Stimulated activated CD8-positive, alpha-beta memory T cell treated with anti-CD3 and anti-CD28 coated beads, Interleukin-12 subunit alpha, Interleukin-12 subunit beta, amount 100 ng/mL, for 4 hours (primary cell): ENCODE data around the gene CD74.
A peak's percentile ranks its signal among the peaks of the same experiment; 100 is the strongest.
"Not testable (repeated sequence)": the region's sequence is repeated elsewhere in the genome, so short reads cannot be mapped to it uniquely, and the experiment has no call there.

ENCODE experiments used
- DNase-seq: peaks from one replicate; pipeline ENCODE4 v3.0.0-alpha.2; 2020; ENCODE audit warnings: low read depth

CD74 gene

DNA sequence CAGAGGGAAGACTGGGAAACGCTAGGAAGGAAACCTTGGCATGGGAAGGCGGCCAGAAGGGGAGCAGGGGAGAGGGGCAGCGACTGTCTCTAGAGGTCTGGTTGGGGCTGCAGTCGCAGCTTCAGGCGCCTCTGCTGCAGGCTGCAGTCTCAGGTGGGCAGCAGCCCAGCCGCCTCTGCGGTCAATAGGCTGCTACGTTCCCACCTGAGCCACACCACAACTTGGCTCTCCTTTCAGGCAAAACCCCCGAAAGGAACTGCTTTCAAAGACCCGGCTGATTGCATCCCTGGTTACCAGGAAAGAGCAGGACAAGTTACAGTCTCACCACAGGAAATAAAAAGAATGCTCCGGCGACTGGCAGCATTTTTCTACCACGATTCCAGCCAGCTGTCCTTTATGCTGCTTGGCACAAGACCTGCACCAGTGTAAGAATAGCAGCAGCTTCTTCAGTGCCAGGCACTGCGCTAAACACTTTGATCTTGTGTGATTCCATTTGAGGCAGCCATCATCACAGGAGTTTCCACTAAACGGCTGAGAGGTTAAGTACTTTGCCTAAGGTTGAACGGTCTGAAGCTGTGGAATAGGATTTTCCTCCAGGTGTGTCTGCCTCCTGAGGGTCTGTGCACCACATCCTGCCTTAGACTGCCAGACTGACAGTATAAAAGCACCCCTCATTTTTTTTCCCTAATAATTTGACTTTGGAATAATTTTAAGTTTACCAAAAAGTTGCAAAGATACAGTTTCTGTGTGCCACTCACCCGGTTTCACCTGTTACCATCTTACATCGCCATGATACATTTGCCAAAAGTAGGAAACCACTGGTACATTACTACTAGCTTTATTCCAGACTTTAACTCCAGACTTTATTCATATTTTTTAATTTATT is 29.3 kb upstream of the CD74 start:
- no peak for DNase-seq

DNA sequence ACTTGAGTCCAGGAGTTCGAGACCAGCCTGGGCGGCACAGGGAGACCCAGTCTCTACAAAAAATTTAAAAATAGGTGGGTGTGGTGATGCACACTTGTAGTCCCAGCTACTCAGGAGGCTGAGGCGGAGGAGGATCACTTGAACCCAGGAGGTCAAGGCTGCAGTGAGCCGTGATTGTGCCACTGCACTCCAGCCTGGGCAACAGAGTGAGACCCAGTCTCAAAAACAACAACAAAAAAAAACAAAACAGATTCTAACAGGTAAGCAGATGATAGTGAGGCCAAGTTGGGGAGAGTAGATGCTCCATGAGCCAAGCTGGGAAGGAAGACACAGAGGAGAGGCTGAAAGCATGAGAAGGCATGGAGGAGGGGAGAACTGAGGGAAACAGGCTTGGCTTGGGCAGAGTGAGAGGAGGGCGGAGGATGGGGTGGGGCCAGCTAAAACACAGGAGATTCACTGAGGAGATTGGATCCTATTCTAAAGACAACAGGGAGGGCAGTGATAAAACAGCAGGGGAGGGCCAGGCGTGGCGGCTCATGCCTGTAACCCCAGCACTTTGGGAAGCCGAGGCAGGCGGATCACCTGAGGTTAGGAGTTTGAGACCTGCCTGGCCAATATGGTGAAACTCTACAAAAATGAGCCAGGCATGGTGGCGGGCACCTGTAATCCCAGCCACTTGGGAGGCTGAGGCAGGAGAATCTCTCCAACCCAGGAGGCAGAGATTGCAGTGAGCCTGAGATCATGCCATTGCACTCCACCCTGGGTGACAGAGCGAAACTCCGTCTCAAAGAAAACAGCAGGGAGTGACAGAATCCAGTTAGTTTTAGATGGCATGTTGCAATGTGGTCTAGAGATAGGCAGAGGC is 28.5 kb upstream of the CD74 start:
- no peak for DNase-seq

DNA sequence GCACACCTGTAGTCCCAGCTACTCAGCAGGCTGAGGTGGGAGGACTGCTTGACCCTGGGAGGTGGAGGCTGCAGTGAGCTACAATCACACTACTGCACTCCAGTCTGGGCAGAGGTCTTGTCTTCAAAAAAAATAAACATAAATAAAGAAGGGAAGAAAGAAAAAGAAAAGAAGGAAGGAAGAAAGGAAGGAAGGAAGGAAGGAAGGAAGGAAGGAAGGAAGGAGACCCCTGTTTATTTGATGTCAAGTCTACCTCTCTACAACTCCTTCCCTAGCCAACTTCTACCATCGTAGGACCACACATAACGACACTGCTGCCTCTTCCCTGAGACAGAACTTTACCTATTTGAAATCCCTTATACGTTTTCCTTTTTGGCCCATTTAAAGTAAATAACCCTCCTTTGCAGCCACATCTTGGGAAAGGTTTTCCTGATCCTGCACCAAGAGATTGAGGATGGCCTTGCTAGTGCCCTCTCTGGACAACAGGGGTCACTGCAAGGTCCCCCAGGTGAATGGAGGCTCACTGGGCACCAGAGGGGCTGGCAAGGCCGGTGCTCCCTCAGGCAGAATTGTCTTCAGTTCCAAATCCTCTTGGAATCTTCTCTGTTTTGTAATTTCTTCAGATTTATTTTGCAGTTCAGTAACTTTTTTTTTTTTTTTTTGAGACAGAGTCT is 26.3 kb upstream of the CD74 start:
- no peak for DNase-seq

DNA sequence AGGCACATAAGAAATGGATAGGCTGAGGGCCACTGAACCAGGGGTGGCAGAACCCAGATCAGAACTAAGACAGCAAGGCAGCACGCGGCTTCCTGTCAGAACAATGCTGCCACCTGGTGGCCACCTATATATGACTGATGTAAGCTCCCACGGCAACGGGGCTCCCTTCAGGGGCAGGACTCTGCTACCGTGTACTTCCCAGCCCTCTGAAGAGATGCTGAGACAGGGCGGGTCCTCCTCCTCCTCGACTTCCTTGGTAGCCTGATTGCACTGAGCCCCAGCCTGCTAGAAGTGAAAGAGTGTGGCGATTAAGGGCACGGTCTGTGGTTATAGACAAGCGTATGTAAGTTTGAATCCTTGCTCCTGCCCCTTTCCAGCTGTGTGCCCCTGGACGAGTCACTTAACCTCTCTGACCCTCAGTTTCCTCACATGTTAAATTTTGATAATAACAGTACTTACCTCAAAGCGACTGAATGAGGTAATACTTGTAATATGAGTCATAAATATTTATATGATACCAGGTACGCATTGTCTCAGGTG is 23.5 kb upstream of the CD74 start:
- peak; percentile 71 for DNase-seq

DNA sequence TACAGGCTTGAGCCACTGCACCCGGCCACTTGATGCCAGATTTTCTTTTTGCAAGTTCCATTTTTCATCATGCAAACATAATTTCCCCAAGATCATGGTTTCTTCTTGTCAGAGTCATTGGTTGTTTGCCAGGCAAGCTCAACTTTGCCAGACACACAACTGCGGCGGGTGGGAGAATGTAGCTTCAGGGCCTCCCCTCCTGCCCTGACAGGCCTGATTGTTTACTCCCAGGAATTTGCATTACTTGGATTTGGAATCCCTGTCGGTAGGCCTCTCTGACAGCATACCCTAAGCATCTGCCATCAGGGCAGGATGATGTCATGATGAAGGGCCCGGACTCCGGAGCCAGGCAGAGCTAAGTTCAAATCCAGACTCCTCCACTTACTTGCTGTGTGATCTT is 21.8 kb upstream of the CD74 start:
- no peak for DNase-seq

DNA sequence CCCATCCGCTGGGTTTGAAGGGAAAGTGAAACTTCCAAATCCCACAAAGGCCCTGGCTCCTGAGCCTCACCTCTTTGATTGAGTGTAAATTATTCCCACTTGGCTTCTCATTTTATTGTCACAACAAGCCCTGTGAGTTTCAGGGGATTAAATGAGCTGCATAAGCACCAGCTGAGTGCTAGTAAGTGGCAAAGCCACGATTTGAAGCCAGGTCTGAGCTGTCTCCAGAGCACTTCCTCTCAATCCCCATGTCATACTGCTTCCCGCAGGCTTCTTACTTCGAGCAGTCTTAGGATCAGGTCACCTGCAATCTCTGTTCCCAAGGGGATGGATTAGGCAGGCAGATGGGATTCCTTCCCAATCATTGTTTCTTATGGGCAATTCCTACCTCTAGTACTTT is 18.9 kb upstream of the CD74 start:
- no peak for DNase-seq

DNA sequence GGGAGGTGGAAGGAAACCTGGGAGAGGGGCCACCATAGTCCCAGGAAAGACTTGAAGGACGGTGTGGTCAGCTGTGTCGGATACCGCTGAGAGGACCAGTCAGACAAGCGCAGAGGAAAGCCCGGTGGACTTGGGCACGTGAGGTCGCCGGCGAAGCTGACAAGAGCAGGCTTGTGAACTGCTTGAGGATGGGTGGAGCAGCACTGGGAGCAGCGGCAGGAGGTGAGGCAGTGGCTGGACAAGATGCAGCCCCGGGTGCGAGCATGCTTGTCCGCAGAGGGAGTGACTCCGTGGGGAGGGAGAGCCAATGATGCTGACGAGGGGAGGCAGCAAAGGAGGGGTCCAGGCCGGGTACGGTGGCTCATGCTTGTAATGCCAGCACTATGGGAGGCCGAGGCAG is 18.3 kb upstream of the CD74 start:
- DNase-seq: no peak

DNA sequence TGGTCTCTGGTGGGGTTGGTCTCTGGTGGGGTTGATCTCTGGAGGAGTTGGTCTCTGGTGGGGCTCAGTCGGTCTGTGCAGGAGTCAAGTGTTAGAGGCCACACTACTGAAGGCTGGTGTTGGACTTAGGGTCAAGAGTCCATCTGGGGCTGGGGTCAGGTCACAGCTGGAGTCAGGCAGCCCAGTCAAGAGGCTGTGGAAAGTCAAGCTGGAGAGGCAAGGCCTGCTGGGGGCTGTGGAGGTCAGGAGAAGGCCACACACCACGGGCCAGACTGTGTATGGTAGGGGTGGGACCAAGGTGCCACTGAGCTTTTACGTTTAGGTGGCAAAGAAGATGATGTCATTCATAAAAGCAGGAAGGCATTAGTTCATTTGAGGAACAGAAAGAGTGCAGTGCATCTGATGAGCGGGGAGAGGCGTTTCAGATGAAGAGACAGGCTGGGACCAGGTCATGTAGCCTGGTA is 16.7 kb upstream of the CD74 start:
- no peak for DNase-seq

DNA sequence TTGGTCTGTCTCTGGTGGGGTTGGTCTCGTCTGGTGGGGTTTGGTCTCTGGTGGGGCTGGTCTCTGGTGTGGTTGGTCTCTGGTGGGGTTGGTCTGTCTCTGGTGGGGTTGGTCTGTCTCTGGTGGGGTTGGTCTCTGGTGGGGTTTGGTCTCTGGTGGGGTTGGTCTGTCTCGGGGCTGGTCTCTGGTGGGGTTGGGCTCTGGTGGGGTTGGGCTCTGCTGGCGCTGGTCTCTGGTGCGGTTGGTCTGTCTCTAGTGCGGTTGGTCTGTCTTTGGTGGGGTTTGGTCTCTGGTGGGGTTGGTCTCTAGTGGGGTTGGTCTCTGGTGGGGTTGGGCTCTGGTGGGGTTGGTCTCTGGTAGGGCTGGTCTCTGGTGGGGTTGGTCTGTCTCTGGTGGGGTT is 16.3 kb upstream of the CD74 start:
- no peak for DNase-seq

DNA sequence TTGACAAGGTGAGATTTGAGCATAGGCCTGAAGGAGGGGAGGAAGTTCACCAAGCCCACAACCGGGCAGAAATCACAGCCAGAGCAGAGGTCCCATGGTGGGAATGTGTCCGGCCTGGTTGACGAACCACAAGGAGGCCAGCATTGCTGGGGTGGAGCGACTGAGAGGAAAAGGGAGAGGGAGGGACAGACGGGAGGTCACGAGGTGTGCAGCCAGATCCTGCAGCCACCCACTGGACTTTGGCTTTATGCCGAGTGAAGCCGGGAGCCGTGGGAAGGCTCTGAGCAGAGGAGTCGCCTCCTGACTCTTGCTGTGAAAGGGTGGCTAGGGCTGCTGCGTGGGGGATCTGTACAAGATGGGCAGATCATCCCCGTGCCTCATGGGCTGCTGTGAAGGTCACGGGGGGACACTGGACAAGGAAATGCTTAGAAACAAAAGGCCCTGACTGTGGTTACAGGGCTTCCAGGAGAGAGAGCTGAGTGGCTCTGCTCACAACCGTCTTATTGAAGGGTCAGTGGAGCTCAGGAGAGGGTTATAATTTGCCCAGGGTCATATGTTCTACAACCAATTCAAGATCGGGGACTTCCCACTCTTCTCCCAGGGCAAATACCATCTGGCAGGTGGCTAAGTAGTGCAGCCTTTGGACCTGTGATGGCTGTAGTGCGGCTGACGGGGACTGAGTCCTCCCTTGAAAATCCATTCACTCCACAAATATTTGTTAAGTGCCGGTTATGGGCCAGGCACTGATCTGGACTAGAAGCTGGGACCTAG is 15.6 kb upstream of the CD74 start:
- no peak for DNase-seq

DNA sequence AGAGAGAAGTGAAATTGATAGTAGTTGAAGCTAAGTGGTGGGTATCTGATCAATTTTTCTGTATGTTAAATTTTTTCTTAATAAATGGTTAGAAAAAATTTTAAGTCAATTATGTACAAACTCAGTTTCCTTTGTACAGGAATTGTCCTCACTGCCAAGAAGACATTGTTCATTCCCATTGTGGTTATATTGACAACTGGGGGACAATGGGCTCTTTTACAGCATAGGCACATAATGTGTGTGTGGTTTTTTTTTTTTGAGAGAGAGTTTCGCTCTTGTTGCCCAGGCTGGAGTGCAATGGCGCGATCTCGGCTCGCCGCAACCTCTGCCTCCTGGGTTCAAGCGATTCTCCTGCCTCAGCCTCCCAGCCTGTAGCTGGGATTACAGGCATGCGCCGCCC is 13.5 kb upstream of the CD74 start:
- DNase-seq: not testable (repeated sequence)

DNA sequence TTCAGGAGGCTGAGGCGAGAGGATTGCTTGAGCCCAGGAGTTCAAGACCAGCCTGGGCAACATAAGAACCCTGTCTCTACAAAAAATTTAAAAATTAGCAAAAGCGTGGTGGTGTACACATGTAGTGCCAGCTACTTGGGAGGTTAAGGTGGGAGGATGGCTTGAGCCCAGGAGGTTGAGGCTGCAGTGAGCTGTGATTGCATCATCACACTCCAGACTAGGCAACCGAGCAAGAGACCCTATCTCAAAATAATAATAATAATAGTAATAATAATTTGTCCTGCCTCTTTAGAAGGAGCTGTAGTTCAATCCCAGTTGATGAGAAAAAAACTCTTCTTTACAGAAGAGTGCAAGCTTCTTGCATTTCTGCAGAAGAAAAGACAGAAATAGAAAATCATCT is 10.0 kb upstream of the CD74 start:
- no peak for DNase-seq

DNA sequence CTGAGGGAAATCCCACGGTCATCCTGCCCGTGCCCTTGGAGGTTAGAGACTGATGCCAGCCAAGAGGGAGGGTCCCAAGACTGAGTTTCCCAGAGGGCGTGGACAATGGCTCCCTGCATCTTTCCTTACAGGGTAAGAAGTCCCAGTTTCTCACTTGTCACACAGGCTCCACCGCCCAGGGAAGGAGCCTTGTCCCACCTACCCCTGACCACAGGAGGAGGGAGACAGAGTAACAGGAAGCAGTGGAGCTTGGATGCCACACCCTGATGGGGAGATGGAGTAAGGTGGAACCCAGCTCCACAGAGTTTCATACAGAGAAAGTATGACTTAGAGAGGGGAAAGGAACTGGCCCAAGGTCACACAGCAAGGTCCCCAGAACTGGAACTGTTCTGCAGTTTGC is 9.4 kb upstream of the CD74 start:
- no peak for DNase-seq

DNA sequence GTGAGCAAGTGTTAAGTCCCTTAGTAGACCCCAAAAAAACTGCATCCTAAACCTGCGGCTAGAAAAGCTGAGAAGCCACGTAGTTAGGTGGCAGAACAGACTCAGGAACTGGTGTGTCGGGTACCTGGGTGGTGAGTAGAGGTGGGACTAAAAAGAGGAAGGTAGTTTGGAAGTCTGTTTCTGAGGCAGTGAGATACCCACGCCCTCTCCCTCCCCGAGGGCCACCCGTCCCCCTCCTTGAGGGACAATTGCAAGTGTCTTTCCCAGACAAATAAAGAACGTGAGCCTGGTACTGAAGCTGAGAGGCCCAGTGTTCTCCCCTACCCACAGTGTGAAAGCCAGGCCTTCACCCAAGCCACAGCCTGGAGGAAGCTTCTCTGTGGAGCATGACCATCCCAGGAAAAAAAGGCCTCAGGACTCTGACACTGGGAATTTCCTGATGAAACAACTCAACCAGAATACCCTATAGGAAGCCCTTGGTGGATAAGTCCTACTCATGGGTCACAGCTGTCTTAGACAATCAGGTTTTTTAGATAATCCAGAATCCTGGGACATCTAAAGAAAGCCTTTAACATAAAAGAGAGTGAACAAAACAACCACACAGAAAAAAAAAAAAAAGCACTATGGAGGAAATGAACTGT is 7.0 kb upstream of the CD74 start:
- no peak for DNase-seq

DNA sequence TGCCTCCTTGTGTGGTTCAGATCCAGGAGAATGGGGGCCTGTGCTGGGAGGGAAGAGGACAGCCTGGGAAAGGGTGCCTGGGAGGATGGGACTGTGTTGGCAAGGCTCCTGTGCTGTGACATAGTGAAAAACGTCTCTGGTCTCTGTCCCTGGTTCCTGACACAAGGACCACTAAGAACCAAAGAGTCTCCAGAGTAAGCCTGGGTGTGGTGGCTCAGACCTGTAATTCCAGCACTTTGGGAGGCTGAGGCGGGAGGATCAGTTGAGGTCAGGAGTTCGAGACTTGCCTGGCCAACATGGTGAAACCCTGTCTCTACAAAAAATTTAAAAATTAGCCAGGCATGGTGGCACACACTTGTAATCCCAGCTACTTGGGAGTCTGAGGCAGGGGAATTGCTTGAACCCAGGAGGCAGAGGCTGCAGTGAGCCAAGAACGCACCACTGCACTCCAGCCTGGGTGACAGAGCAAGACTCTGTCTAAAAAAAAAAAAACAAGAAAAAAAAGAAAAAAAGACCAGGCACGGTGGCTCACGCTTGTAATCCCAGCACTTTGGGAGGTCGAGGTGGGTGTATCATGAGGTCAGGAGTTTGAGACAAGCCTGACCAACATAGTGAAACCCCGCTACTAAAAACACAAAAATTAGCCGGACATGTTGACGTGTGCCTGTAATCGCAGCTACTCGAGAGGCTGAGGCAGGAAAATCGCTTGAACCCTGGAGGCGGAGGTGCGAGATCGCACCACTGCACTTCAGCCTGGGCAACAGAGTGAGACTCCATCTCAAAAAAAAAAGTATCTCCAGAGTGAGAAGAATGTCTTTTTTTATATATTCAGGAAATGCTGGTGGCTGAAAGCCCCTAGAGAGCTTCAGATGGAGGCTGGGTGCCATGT is 1.4 kb upstream of the CD74 start:
- DNase-seq: not testable (repeated sequence)

DNA sequence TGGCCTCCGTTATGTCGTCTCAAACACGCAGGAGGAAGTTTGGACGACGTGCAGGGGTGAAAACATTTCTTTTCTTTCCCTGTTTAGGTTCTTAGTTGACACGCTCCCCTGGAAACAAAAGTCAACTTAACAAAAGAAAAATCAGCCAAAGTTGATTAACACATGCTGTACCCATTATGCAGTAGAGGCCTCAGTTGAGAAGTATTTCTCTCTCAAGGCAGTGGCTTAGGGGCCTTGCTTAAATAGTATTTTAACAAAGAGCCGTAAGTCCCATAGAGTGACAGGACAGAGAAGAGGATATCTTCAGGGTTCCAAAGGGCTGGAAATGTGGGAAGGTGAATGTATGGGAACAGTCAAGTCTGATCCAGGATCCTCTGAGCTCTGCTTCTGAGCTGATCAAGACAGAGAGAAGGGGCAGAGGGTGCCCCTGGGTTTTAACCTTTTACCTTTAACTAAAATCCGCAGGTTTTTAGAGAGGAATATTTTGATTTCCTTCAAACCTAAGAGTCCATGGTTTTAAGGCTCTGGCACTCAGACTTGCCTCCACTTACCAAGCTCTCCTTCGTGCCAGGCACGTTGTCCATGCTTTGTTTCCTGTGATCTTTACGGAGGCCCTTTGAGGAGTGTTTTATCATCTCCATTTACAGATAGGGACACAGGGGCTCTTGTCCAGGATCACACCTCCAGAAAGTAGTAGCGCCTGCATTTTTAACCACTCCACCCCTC is 629 bp upstream of the CD74 start:
- no peak for DNase-seq

DNA sequence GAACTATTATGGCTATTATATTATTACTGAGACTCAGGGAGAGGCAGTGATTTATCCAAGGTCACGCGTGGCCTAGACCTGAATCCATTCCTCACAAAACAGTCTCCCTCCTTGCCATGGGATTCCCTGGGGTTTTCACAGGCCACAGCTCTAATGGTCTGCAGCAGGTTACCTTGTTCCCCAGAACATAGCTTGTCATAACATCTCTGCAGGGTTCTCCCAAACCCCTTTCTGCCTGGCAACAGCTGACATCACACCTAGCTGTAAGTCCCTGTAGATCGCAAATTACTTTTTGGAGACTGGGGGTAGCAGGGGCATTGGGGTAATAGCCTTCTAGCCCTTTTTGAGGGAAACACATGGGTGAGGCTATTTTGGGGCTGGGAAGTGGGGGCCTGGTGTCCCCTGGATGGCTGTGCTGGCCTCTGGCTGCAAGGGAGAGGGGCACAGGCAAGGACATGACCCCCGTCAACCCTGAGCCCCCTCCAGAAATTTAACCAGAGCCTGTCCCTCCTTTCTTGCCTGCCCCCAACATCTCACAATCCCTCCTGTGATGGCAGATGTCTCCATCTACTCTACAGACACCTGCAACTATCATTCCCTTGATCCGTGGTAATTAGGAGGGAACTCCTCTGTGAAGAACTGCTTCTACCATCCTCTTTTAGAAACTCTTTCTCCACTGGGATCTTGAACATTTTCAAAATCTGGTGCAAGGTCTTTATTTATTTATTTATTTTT is 1.3 kb downstream of the CD74 start:
- DNase-seq: peak; percentile 41

DNA sequence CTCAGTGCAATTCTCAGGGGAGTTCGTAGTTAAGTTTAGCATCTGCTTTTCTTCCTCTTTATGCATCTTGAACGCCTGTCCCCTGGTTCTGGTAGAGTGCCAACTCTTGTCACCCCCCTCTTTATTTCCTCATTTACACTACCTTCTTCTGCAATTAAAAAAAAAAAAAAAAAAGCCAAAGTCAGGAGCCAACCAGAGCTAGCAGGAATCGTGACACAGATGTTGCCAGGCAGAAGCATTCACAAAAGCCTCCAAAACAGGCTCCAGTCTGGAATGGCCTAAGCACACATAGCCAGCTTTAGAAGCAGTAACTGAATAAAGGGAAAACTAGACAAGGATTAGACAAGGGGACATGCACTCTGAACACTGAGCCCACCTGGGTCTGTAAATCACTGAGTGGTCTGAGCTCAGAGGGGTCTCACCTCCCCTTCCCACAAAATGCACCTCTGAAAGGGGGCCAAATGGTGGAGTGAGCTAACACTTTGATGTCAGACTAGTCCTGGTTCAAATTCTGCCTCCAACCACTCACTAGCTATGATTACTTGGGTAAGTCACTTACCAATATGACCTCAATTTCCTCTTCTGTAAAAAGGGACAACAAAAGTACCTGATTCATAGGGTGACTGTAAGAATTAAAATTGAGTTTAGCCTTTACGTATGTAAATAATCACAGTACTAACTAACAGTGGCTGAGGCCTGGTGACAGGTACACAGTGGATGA is 2.0 kb downstream of the CD74 start:
- no peak for DNase-seq
